ENCODE data around the gene TSPAN6. TPM values are rescaled to one million over a fixed set of nuclear protein-coding genes. Genes with fewer than 3 reads are reported as not detected.

The TSPAN6 gene
- total and polyA plus RNA-seq, 2 of the 13 experiments (the other 11 are each of a cell fraction or from before 2014, with no cell fraction given): 78.9 to 133 TPM

DNA sequence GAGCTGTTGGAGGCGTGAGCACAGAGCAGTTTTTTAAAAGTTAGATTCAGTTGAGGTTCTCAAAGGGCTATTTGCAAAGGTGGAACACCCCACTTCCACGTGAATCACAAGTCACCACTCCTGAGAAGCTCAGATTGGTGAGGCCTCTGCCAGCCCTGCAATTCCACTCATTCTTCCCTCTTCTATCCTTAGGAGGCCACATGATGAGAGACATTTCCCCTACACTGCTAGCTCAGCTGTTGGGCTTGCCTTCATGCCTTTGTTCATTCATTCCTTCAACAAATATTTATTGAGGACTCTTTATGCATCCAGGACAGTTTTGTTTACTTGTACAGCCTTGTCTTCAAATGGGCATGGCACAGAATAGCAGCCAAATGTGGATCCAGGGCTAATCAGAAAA is 11.1 kb upstream of the TSPAN6 start (continued):
- TF ChIP-seq, protein P1, sequence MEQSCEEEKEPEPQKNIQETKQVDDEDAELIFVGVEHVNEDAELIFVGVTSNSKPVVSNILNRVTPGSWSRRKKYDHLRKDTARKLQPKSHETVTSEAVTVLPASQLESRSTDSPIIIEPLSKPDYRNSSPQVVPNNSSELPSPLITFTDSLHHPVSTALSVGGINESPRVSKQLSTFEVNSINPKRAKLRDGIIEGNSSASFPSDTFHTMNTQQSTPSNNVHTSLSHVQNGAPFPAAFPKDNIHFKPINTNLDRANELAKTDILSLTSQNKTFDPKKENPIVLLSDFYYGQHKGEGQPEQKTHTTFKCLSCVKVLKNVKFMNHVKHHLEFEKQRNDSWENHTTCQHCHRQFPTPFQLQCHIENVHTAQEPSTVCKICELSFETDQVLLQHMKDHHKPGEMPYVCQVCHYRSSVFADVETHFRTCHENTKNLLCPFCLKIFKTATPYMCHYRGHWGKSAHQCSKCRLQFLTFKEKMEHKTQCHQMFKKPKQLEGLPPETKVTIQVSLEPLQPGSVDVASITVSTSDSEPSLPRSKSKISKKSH (CRISPR knock-in tag; IDR thresholded peaks at IDR 0.05; ENCODE audit: borderline replicate concordance): no peak
- TF ChIP-seq, protein P2, sequence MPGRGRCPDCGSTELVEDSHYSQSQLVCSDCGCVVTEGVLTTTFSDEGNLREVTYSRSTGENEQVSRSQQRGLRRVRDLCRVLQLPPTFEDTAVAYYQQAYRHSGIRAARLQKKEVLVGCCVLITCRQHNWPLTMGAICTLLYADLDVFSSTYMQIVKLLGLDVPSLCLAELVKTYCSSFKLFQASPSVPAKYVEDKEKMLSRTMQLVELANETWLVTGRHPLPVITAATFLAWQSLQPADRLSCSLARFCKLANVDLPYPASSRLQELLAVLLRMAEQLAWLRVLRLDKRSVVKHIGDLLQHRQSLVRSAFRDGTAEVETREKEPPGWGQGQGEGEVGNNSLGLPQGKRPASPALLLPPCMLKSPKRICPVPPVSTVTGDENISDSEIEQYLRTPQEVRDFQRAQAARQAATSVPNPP (CRISPR knock-in tag; IDR thresholded peaks at IDR 0.05): no peak
- TF ChIP-seq ZNF24 (IDR thresholded peaks at IDR 0.05) (peak; percentile 90), ZMAT3 (CRISPR knock-in tag; conservative IDR thresholded peaks at IDR 0.05) (no peak), ZNF274 (CRISPR knock-in tag; IDR thresholded peaks at IDR 0.05) (no peak), MIER2 (CRISPR knock-in tag; IDR thresholded peaks at IDR 0.05) (no peak), NRL (CRISPR knock-in tag; IDR thresholded peaks at IDR 0.05; ENCODE audit: borderline replicate concordance) (no peak), ZNF747 (CRISPR knock-in tag; IDR thresholded peaks at IDR 0.05; ENCODE audit: borderline replicate concordance) (no peak), TAF15 (IDR thresholded peaks at IDR 0.05; ENCODE audit: low read depth, low read length, poor library complexity, severe bottlenecking) (no peak), ZNF788 (CRISPR knock-in tag; IDR thresholded peaks at IDR 0.05; ENCODE audit: borderline replicate concordance) (no peak), ZBTB8A (CRISPR knock-in tag; IDR thresholded peaks at IDR 0.05; ENCODE audit: borderline replicate concordance, low read depth) (no peak)
- TF ChIP-seq, protein P3, sequence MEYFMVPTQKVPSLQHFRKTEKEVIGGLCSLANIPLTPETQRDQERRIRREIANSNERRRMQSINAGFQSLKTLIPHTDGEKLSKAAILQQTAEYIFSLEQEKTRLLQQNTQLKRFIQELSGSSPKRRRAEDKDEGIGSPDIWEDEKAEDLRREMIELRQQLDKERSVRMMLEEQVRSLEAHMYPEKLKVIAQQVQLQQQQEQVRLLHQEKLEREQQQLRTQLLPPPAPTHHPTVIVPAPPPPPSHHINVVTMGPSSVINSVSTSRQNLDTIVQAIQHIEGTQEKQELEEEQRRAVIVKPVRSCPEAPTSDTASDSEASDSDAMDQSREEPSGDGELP (IDR thresholded peaks at IDR 0.05; ENCODE audit: borderline replicate concordance, low read depth): peak; percentile 79
- TF ChIP-seq, protein P4, sequence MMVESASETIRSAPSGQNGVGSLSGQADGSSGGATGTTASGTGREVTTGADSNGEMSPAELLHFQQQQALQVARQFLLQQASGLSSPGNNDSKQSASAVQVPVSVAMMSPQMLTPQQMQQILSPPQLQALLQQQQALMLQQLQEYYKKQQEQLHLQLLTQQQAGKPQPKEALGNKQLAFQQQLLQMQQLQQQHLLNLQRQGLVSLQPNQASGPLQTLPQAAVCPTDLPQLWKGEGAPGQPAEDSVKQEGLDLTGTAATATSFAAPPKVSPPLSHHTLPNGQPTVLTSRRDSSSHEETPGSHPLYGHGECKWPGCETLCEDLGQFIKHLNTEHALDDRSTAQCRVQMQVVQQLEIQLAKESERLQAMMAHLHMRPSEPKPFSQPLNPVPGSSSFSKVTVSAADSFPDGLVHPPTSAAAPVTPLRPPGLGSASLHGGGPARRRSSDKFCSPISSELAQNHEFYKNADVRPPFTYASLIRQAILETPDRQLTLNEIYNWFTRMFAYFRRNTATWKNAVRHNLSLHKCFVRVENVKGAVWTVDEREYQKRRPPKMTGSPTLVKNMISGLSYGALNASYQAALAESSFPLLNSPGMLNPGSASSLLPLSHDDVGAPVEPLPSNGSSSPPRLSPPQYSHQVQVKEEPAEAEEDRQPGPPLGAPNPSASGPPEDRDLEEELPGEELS (CRISPR knock-in tag; IDR thresholded peaks at IDR 0.05): 0 out of 2 replicates have a peak, but pooled peaks have one; percentile 32
- TF ChIP-seq, protein P5, sequence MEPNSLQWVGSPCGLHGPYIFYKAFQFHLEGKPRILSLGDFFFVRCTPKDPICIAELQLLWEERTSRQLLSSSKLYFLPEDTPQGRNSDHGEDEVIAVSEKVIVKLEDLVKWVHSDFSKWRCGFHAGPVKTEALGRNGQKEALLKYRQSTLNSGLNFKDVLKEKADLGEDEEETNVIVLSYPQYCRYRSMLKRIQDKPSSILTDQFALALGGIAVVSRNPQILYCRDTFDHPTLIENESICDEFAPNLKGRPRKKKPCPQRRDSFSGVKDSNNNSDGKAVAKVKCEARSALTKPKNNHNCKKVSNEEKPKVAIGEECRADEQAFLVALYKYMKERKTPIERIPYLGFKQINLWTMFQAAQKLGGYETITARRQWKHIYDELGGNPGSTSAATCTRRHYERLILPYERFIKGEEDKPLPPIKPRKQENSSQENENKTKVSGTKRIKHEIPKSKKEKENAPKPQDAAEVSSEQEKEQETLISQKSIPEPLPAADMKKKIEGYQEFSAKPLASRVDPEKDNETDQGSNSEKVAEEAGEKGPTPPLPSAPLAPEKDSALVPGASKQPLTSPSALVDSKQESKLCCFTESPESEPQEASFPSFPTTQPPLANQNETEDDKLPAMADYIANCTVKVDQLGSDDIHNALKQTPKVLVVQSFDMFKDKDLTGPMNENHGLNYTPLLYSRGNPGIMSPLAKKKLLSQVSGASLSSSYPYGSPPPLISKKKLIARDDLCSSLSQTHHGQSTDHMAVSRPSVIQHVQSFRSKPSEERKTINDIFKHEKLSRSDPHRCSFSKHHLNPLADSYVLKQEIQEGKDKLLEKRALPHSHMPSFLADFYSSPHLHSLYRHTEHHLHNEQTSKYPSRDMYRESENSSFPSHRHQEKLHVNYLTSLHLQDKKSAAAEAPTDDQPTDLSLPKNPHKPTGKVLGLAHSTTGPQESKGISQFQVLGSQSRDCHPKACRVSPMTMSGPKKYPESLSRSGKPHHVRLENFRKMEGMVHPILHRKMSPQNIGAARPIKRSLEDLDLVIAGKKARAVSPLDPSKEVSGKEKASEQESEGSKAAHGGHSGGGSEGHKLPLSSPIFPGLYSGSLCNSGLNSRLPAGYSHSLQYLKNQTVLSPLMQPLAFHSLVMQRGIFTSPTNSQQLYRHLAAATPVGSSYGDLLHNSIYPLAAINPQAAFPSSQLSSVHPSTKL (CRISPR knock-in tag; IDR thresholded peaks at IDR 0.05): peak; percentile 44; the same call in 1 of the 2 replicates

Data from HepG2 (cell line).